NCI-H748 treated with DMSO at 0.1 percent for 48 hours (cell line): ENCODE results near the gene RAB4B.
"Not testable (repeated sequence)": the region's sequence is repeated elsewhere in the genome, so short reads cannot be mapped to it uniquely, and the experiment has no call there.

ENCODE experiments used
- DNase-seq: peaks from one replicate; lab custom pipeline; 2025; lab: John Stamatoyannopoulos, UW

Gene RAB4B

GRCh38 chr19:40750874-40751537 is 27.0 kb upstream of the RAB4B start, which contains the start of gene SNRPA:
TSS of gene SNRPA (plus strand) at chr19:40751203. CDS start at chr19:40751409, 206 bp downstream.
- peak; percentile 98 for DNase-seq

DNA sequence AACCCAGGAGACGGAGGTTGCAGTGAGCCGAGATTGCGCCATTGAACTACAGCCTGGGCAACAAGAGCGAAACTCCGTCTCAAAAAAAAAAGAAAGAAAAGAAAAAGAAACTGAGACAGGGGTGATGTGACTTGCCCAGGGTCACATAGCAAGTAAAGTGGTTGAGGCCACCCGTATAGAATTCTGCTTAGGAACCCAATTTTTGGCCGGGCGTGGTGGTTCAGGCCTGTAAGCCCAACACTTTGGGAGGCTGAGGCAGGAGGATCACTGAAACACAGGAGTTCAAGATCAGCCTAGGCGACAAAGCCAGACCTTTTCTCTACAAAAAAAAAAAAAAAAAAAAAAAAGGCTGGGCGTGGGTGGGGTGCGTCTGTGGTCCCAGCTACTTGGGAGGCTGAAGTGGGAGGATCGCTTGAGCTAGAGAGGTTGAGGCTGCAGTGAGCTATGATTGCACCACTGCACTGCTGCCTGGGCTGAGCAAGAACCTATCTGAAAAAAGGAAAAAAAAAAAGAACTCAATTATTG is 25.7 kb upstream of the RAB4B start:
- DNase-seq, result no peak

DNA sequence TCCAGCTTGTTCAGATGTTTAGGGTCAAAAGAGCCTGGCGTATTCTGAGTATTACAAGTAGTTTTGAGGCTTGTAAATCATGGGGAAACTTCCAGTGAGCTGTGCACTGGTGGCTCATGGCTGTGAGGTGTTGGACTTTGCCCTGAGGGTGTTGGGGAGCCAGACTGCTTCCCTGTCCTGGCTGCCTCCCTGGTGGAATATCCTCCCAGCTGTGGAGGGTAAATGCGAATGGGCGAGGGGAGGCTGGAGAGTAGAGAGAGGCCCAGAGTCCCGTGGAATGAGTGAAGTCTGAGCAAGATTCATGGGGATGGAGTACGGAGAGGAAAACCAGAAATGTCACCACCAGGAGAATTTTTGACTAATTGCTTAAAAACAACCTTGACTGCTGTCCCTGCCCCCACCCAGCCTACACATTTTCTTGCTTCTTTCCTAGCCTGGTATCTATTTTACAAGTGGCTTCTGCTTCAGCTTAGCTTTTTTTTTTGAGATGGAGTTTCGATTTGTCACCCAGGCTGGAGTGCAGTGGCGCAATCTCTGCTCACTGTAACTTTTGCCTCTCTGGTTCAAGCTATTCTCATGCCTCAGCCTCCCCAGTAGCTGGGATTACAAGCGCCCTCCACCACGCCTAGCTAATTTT is 23.3 kb upstream of the RAB4B start:
- no peak for DNase-seq

- no peak for DNase-seq
These were observed 22.8 kb upstream of the RAB4B start for GRCh38 chr19:40755248-40755624.

DNA sequence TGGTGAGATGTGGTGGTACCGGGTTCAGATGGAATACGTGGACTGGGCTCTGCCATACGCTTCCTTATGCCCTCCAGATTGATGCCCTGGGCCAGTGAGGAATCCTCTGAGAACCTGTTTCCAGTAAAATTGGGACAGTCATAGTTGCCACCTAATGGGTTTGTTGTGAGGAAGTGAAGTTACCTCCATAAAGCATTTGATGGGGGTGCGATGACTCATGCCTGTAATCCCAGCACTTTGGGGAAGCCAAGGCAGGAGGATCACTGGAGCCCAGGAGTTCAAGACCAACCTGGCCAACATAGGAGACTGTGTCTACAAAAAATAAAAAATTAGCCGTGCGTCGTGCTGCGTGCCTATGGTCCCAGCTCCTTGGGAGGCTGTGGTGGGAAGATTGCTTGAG is 22.3 kb upstream of the RAB4B start:
- no peak for DNase-seq

DNA sequence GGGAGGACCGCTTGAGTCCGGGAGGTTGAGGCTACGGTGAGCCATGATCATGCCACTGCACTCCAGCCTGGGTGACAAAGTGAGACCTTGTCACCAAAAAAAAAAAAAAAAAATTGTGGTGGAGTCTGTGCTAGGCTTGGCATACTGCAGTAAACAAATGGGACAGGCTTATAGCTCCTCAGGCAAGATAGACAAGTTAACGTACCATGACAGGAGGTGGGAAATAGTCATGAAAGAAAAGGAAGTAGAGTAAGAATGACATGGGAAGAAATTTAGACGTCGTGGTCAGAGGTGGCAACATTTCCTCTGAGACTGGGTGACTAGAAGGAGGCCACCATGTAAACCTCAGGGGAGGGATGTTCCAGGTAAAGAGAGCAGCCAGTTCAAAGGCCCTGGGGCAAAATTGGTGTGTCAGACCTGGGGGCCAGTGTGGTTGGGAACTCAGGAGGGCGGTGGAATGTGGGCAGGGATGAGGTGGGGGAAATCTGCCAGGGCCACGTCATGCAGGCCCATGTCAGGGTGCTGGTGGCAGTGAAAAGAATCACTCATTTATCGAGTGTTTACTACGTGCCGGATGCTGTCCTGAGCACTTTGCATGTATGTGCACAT is 21.4 kb upstream of the RAB4B start:
- no peak for DNase-seq

GRCh38 chr19:40758491-40758890 is 19.6 kb upstream of the RAB4B start:
- no peak for DNase-seq

- DNase-seq, result no peak
These were observed 18.7 kb upstream of the RAB4B start for GRCh38 chr19:40759352-40759751.

GRCh38 chr19:40762754-40763470 is 15.1 kb upstream of the RAB4B start:
- no peak for DNase-seq

GRCh38 chr19:40763526-40763925 is 14.5 kb upstream of the RAB4B start:
- DNase-seq, result no peak

- no peak for DNase-seq
These were observed 14.1 kb upstream of the RAB4B start for GRCh38 chr19:40763963-40764362.

DNA sequence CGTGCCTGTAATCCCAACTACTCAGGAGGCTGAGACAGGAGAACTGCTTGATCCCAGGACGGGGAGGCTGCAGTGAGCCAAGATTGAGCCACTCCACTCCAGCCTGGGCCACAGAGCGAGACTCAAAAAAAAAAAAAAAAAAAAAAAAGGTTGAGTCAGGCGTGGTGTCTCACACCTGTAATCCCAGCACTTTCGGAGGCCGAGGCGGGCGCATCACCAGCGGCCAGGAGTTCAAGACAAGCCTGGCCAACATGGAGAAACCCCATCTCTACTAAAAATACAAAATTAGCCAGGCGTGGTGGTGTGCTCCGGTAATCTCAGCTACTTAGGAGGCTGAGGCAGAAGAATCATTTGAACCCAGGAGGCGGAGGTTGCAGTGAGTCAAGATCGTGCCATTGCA is 11.7 kb upstream of the RAB4B start:
- DNase-seq, result not testable (repeated sequence)

DNA sequence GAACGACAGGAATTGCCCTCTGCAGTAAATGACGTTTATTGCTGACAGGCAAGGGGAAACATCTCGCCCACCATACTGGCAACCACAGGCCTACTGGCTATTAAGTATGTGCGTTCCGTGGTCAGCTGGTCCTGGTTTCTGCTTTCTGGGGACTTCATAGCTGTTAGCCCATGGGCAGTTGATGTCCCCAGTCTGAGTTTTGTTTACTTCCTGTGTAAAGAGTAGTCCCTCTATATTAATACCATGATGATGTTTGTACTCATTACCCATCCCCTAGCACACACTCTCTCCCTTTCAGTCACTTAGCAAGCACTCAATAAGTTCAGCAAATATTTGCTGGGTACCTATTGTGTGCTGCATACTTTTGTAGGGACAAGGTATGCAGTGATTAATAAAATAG is 9.2 kb upstream of the RAB4B start:
- no peak for DNase-seq

- not testable (repeated sequence) for DNase-seq
These were observed 6.8 kb upstream of the RAB4B start for GRCh38 chr19:40771101-40771862.

GRCh38 chr19:40774916-40775631 is 3.0 kb upstream of the RAB4B start, which contains the start of gene MIA:
TSS of gene MIA (plus strand) at chr19:40775521. CDS start at chr19:40775543, 22 bp downstream.
- DNase-seq, result no peak

GRCh38 chr19:40775632-40776022 is 2.4 kb upstream of the RAB4B start:
- DNase-seq, result no peak

DNA sequence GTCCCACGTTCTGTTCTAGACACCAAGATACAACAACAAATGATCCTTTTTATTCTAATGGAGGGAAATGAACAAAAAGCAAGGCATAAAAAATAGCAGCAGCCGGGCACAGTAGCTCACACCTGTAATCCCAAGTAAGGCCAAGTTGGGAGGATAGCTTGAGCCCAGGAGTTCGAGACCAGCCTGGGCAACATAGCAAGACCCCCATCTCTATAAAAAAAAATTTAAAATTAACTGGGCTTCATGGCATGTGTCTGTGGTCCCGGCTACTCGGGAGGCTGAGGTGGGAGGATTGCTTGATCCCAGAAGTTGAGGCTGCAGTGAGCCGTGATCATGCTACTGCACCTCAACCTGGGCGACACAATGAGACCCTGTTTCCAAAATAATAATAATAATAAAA is 1.7 kb upstream of the RAB4B start:
- DNase-seq, result no peak

DNA sequence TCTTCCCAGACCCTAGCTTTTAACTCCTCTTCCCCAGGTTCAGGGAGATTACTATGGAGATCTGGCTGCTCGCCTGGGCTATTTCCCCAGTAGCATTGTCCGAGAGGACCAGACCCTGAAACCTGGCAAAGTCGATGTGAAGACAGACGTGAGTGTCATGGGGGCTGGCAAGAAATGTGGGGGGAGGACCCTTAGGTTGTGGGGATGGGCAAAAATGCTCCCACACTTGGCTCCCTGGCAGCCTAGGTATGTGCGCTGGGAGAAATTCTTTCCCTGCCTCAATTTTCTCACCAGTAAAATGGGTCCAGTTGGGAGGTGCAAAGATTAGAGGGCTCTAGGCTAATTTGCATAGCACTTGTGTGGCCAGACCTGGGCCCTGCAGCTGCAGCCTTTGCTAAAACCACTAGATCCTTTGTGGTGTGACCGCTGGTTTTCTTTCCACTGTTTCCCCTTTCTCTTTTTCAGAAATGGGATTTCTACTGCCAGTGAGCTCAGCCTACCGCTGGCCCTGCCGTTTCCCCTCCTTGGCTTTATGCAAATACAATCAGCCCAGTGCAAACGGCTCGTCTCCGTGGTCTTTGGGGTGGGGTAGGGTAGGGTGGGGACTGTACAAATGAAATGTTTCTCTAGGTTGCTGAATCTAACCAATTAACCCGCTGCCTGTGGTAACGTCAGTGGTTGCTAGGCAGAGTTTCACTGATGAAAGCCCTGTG is 959 bp upstream of the RAB4B start:
- DNase-seq, result peak; percentile 95

DNA sequence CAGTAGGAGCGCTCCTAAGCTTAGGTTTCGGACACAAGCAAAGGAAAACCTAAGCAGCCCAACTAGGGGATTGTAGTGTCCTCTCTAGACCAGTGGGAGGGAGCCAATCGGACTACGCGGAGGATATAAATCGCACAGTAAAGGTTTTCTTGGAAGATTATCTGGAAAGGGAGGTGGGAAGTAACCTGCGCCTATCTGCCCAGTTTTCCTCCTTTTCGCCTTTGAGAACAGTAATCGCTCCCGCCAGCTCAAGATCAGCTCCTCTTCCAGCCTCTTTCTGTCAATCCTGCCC is 456 bp upstream of the RAB4B start:
- no peak for DNase-seq

- no peak for DNase-seq
These were observed 748 bp downstream of the RAB4B start for GRCh38 chr19:40778706-40779284.
